Activated CD4-positive, alpha-beta T cell treated with anti-CD3 and anti-CD28 coated beads, Interleukin-2, Interleukin-4, amounts not matched to agents 100 ng/mL and 50 ng/mL, durations not matched to agents 16 hours and 8 hours (primary cell): ENCODE results near the gene CBFA2T3.
A peak's percentile ranks its signal among the peaks of the same experiment; 100 is the strongest.

Experiments
- DNase-seq: peaks from one replicate; pipeline ENCODE4 v3.0.0-alpha.2; 2020; ENCODE audit warnings: low spot score

Gene CBFA2T3

GRCh38 chr16:88888461-88889387 is 88.3 kb downstream of the CBFA2T3 start:
- DNase-seq = no peak

GRCh38 chr16:88888057-88888456 is 89.0 kb downstream of the CBFA2T3 start:
- no peak for DNase-seq

- DNase-seq = no peak
These were observed 90.0 kb downstream of the CBFA2T3 start for GRCh38 chr16:88886845-88887521.

GRCh38 chr16:88886420-88886844 is 90.6 kb downstream of the CBFA2T3 start:
- no peak for DNase-seq

- no peak for DNase-seq
These were observed 91.2 kb downstream of the CBFA2T3 start for GRCh38 chr16:88885693-88886280.

- no peak for DNase-seq
These were observed 92.3 kb downstream of the CBFA2T3 start for GRCh38 chr16:88884569-88885271.

GRCh38 chr16:88883946-88884345 is 93.1 kb downstream of the CBFA2T3 start:
- no peak for DNase-seq

GRCh38 chr16:88883117-88883895 is 93.7 kb downstream of the CBFA2T3 start:
- DNase-seq = no peak

- DNase-seq = peak; percentile 8
These were observed 94.5 kb downstream of the CBFA2T3 start for GRCh38 chr16:88882358-88883030.

GRCh38 chr16:88881675-88882357 is 95.2 kb downstream of the CBFA2T3 start:
- DNase-seq = no peak

- no peak for DNase-seq
These were observed 95.9 kb downstream of the CBFA2T3 start for GRCh38 chr16:88881007-88881615.

GRCh38 chr16:88880226-88881006 is 96.6 kb downstream of the CBFA2T3 start:
- DNase-seq = no peak

GRCh38 chr16:88879788-88880055 is 97.3 kb downstream of the CBFA2T3 start:
- DNase-seq = no peak

GRCh38 chr16:88878967-88879787 is 97.8 kb downstream of the CBFA2T3 start:
- DNase-seq = no peak

GRCh38 chr16:88878356-88878755 is 98.7 kb downstream of the CBFA2T3 start:
- no peak for DNase-seq

- DNase-seq = no peak
These were observed 99.3 kb downstream of the CBFA2T3 start for GRCh38 chr16:88877564-88878289.

- no peak for DNase-seq
These were observed 100.0 kb downstream of the CBFA2T3 start for GRCh38 chr16:88876942-88877526.
